ENCODE results near the gene NHP2.

DNA sequence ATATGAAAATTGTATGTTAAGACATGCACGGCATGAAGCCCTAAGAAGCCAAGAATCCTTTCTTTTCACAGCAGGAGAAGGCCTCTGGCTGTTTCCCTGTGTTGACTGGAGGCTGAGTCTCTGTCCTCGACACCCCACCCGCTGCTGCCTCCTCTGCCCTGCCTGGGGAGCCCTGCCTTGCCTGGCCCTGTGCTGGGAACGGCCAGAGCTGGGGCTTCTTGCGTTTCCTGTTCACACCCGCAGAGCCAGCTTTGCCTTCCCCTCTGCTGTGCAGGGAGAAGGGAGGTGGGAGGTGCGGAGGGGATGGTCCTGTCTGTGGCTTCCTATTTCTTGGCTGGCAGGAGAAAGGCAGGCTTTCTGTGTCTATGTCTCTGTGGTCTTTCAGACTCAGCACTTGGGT lies 40.3 kb upstream of the NHP2 start:
- TF ChIP-seq, protein P1, sequence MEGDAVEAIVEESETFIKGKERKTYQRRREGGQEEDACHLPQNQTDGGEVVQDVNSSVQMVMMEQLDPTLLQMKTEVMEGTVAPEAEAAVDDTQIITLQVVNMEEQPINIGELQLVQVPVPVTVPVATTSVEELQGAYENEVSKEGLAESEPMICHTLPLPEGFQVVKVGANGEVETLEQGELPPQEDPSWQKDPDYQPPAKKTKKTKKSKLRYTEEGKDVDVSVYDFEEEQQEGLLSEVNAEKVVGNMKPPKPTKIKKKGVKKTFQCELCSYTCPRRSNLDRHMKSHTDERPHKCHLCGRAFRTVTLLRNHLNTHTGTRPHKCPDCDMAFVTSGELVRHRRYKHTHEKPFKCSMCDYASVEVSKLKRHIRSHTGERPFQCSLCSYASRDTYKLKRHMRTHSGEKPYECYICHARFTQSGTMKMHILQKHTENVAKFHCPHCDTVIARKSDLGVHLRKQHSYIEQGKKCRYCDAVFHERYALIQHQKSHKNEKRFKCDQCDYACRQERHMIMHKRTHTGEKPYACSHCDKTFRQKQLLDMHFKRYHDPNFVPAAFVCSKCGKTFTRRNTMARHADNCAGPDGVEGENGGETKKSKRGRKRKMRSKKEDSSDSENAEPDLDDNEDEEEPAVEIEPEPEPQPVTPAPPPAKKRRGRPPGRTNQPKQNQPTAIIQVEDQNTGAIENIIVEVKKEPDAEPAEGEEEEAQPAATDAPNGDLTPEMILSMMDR (conservative IDR thresholded peaks at IDR 0.05; ENCODE audit: low read depth in 2 of 2) = no peak
- TF ChIP-seq, protein P2, sequence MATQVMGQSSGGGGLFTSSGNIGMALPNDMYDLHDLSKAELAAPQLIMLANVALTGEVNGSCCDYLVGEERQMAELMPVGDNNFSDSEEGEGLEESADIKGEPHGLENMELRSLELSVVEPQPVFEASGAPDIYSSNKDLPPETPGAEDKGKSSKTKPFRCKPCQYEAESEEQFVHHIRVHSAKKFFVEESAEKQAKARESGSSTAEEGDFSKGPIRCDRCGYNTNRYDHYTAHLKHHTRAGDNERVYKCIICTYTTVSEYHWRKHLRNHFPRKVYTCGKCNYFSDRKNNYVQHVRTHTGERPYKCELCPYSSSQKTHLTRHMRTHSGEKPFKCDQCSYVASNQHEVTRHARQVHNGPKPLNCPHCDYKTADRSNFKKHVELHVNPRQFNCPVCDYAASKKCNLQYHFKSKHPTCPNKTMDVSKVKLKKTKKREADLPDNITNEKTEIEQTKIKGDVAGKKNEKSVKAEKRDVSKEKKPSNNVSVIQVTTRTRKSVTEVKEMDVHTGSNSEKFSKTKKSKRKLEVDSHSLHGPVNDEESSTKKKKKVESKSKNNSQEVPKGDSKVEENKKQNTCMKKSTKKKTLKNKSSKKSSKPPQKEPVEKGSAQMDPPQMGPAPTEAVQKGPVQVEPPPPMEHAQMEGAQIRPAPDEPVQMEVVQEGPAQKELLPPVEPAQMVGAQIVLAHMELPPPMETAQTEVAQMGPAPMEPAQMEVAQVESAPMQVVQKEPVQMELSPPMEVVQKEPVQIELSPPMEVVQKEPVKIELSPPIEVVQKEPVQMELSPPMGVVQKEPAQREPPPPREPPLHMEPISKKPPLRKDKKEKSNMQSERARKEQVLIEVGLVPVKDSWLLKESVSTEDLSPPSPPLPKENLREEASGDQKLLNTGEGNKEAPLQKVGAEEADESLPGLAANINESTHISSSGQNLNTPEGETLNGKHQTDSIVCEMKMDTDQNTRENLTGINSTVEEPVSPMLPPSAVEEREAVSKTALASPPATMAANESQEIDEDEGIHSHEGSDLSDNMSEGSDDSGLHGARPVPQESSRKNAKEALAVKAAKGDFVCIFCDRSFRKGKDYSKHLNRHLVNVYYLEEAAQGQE (IDR thresholded peaks at IDR 0.05; ENCODE audit: unreplicated experiment) = no peak
